NCI-H128 (cell line): ENCODE data around the gene GPT2.

Source experiments
- DNase-seq: peaks from one replicate; lab custom pipeline; 2025; ENCODE audit not compliant: unreplicated experiment; lab: John Stamatoyannopoulos, UW

GPT2 gene

DNA sequence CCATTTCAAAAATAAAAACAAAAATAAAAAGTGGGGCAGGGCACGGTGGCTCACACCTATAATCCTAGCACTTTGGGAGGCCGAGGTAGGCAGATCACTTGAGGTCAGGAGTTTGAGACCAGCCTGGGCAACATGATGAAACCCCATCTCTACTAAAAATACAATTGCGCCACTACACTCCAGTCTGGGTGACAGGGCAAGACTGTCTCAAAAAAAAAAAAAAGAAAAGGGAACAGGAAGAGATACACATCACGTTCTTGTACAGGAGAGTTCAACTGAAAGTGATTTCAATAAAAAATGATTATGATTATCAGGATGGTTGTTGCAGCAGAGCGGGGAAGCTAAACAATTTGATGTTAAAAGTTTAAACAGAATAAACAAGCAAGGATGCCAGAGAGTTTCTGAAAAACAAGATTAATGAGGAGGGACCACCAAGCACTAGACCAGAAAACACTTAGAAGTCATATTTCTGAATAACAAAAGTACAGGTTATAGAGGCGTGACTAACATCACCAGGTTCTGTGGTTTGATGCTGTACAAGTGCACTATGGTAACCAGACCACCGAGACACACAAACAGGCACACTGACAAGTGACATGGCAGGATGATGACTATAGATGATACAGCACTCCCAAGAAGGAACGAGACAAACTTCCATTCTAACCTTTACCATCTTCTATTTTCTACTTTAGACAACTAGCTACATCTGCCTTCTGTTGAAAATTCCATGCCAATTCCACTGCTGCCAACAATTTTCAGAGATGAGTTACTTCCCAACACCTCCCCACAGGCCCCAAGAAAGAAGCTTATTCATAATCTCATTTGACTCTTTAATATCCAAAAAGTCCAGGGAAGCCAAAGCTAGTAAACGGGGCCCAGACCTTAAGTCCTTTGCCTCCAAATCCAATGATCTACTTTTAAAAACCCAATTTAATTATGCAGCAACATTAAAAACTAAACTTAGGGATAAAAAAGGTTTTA, 77.5 kb downstream of the GPT2 start:
- no peak for DNase-seq

GRCh38 chr16:46962629-46963028, 78.5 kb downstream of the GPT2 start:
- DNase-seq = no peak

- no peak for DNase-seq
Observed at GRCh38 chr16:46968063-46968435, 83.9 kb downstream of the GPT2 start.

DNA sequence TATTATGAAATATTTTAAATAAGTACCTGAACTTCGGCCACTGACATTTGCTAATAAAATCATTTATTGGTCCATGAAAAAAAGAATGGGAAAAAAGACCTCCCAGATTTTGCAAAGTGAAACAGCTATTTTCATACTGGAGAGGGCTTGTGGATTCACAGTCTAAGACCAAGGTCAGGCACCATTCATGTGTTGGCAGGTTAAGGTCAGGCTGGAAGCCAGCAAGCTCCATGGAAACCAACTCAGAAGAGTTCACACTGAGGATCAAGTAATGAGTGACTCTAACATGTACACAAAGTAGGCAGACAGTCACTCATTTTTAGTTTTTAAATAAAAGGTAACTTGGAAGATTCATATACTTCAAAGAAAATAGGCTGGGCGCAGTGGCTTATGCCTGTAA, 85.9 kb downstream of the GPT2 start:
- DNase-seq = no peak

GRCh38 chr16:46971271-46971670, 87.1 kb downstream of the GPT2 start:
- DNase-seq = no peak

DNA sequence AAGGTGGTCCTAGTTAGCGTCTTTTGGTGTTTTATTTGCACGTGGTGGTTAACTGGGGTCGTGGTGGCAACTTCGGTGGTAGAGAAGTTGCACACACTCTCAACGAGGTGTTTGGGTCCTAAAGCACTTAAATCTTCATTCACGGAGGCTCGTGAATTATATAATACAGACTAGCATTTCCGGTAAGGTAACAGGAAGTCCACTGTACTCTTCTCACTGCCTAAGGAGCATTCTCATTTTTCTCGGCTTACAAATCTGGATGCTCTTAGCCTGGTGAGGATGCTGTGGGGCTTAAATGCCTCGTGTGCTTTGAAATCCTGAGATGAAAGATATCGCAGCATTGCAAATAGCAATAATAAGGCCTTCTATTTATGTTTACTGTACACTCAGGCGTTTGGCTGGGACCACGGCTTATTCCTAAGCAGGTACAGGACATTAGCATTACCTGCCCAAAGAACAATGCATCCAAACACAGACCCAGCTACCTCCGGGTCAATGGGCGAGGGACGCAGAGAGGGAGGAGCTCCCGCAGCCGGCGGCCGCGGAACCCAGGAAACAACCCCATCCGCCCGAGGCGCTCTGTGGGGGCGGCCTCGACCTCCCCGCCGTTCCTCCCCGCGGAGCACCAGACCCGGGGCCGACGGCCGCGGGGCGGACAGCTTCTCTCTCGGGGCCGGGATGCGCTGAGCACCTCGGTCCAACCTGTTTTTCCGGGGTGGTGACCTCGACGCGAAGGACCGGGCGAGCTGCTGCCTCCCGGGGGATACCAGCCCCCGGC, 88.5 kb downstream of the GPT2 start:
- no peak for DNase-seq

- peak; percentile 59 for DNase-seq
Observed at GRCh38 chr16:46973207-46973995, 89.2 kb downstream of the GPT2 start, which contains the start of gene DNAJA2. Gene DNAJA2 (minus strand): TSS chr16:46973674. CDS start chr16:46973572, 102 bp downstream.

DNA sequence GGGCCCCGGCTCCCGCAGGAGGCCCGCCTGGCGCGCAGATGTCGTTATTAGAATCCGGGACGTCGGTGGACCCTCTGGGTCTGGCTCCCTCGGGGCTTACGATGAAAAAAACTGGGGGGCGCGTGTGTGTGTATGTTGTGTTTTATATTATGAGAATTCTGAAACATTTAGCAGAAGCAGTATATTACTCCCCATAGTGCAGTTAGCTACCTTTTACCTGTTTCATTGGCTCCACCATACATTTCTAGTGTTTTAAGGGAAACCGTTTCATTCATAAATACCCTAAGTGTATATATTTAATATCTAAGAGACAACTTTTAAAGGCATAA, 89.8 kb downstream of the GPT2 start:
- no peak for DNase-seq

DNA sequence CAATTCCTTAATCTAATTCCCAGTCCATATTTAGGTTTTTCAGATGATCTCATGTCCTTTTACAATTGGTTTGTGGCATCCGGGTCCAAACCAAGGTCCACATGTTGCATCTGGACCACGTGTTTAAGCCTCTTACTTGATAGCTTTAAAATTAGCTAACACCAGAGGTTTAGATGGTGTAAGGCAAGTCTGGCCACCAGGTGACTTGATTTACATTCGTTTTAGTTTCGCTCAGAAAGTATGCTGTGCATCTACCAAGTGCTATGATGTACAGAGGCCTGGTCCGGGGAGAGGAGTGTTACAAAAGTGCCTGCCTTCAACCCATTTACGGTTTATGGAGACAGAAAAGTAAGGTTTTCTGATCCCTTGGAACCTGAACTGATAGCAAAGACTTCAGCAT, 90.2 kb downstream of the GPT2 start:
- DNase-seq = no peak

- no peak for DNase-seq
Observed at GRCh38 chr16:46975165-46975564, 91.0 kb downstream of the GPT2 start.

DNA sequence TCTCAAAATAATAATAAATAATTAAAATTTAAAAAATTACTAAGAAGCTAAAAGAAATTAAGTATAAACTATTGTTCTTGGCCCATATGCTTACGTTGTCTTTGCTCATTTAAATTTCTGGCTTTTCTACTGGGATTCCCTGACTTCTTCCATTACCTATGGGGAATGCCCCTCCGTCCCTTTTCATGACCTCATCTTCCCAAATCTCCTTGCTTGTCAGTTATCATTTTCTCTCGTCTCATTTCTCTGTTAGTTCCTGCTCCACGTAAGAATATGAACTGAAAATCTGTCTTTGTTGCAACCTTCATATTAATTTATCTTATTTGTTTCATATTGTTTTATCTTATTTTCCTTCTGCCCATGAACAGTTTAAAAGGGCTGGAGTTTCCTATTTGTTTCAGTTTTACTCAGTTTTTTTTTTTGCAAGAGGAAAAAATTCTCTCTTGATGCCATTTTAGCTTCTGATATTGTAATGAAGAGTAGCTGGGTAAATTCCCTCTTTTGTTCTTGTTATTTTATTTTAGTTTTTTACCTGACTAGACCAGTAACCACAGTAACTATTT, 91.8 kb downstream of the GPT2 start:
- no peak for DNase-seq

DNA sequence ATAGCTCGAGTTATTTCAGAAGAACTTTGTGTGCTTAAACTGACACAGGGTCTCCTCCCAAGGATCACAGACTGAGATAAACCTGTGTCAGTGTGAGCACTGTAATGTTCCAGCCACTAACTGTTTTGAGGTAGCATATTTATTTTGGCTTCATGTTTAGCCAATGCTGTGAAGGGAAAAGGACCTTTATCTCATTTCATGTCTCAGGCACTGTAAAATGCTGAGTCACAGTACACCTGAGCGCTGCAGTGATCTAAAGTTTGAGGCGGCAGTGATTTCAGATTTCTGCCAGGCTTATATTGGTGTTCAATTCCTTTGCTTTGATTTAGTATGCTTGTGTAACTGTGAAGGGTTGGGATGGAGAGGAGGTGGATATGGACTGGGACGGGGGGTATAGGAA, 92.4 kb downstream of the GPT2 start:
- no peak for DNase-seq
